ENCODE results near the gene FHOD1. TPM values are rescaled to one million over a fixed set of nuclear protein-coding genes. Genes with fewer than 3 reads are reported as not detected.

FHOD1 gene
- polyA plus RNA-seq, 1 of the 3 experiments (the other 2 are of a cell fraction), result 70.9 TPM

- H3K9me2 ChIP-seq, result no peaks in the 10 kb centered on the region
- no peak overlapping the region for H3K4me3 ChIP-seq (ENCODE audit: low read depth in 2 of 2, low read length in 1 of 2)
- ChIA-PET CTCF (interaction anchor here (1.1 to 2.5 kb wide), 14 partner anchors 8 to 244 kb away, joined by 3 to 8 read pairs (median 4); partner anchors contain the start of genes B3GNT9, CES3, EXOC3L1 and KCTD19), POLR2A (interaction anchor here (0.6 to 1.7 kb wide), 7 partner anchors 9 to 236 kb away, joined by 3 to 8 read pairs (median 4); partner anchors contain the start of gene SLC9A5)
- no peak overlapping the region for H3K9ac ChIP-seq
- no peak overlapping the region for H2AFZ ChIP-seq (ENCODE audit: low read depth)
- no peaks in the 10 kb centered on the region for H3K27me3 ChIP-seq (ENCODE audit: insufficient read depth)
- 87% methylated on average over 6 of the region's 6 CpGs for WGBS (ENCODE audit: low lambda C conversion rate)
- H3K79me2 ChIP-seq (ENCODE audit: insufficient read depth), result peaks cover 40% of the 10 kb centered on the region
- H3K9me3 ChIP-seq, result no peaks in the 10 kb centered on the region
- H3K4me2 ChIP-seq, result no peak overlapping the region
- H4K20me1 ChIP-seq (ENCODE audit: insufficient read depth), result peaks cover 16% of the 10 kb centered on the region
- no peak for DNase-seq
- H3K27ac ChIP-seq (ENCODE audit: low read depth in 2 of 2, low read length in 1 of 2), result no peak overlapping the region; a peak in 1 of 4 replicates
- TF ChIP-seq TCF12 (IDR thresholded peaks at IDR 0.05) (no peak), MXI1 (IDR thresholded peaks at IDR 0.05; ENCODE audit: low read depth, low read length) (no peak)
- H3K36me3 ChIP-seq (replicated peaks in 1 of 2; ENCODE audit: control insufficient read depth in 1 of 2, insufficient read depth in 2 of 2, low read length in 1 of 2), result peaks cover 34 to 83% of the 10 kb centered on the region in 2 experiments
- H3K4me1 ChIP-seq (ENCODE audit: control insufficient read depth in 1 of 2, insufficient read depth in 2 of 2, low read depth in 1 of 2, low read length in 1 of 2), result peaks cover 8 to 19% of the 10 kb centered on the region in 2 experiments; a peak in 3 of 4 replicates
- H3F3A ChIP-seq (replicated peaks; ENCODE audit: insufficient read depth), result peaks cover 31% of the 10 kb centered on the region
Observed at GRCh38 chr16:67197704-67198103, 49.6 kb downstream of the FHOD1 start.

- H3K9ac ChIP-seq, result no peak overlapping the region
- no peak overlapping the region for H3K4me3 ChIP-seq (ENCODE audit: low read depth in 2 of 2, low read length in 1 of 2)
- peaks cover 31% of the 10 kb centered on the region for H3F3A ChIP-seq (replicated peaks; ENCODE audit: insufficient read depth)
- TF ChIP-seq RAD21 (IDR thresholded peaks at IDR 0.05; ENCODE audit: low read length) (no peak), USF2 (IDR thresholded peaks at IDR 0.05; ENCODE audit: borderline replicate concordance, low read depth, low read length) (no peak), YY1 (IDR thresholded peaks at IDR 0.05; ENCODE audit: low read depth) (no peak), FOSL2 (IDR thresholded peaks at IDR 0.05; ENCODE audit: borderline replicate concordance, low read depth) (no peak), SIN3A (IDR thresholded peaks at IDR 0.05; ENCODE audit: borderline replicate concordance, low read depth, low read length) (no peak), SMC3 (IDR thresholded peaks at IDR 0.05; ENCODE audit: low read depth, low read length) (no peak), PBX3 (IDR thresholded peaks at IDR 0.05) (no peak), FOXM1 (IDR thresholded peaks at IDR 0.05; ENCODE audit: low read depth) (no peak), MXI1 (IDR thresholded peaks at IDR 0.05; ENCODE audit: low read depth, low read length) (no peak), EZH2phosphoT487 (IDR thresholded peaks at IDR 0.05; ENCODE audit: borderline replicate concordance, low read depth) (no peak), CHD2 (IDR thresholded peaks at IDR 0.05; ENCODE audit: low read length, partially characterized antibody) (no peak)
- H2AFZ ChIP-seq (ENCODE audit: low read depth), result no peak overlapping the region
- H3K27me3 ChIP-seq (ENCODE audit: insufficient read depth), result no peaks in the 10 kb centered on the region
- H3K4me2 ChIP-seq, result no peak overlapping the region
- H3K4me1 ChIP-seq (ENCODE audit: control insufficient read depth in 1 of 2, insufficient read depth in 2 of 2, low read depth in 1 of 2, low read length in 1 of 2), result peaks cover 8 to 20% of the 10 kb centered on the region in 2 experiments; a peak in 3 of 4 replicates
- DNase-seq, result no peak
- H3K36me3 ChIP-seq (replicated peaks in 1 of 2; ENCODE audit: control insufficient read depth in 1 of 2, insufficient read depth in 2 of 2, low read length in 1 of 2), result peaks cover 34 to 75% of the 10 kb centered on the region in 2 experiments
- H3K79me2 ChIP-seq (ENCODE audit: insufficient read depth), result peaks cover 48% of the 10 kb centered on the region
- CTCF ChIA-PET, result interaction anchor here (1.2 to 1.9 kb wide), 5 partner anchors 12 to 243 kb away, joined by 3 to 7 read pairs (median 6); partner anchors contain the start of gene TMEM208
- POLR2A ChIA-PET, result interaction anchor here (1.7 kb wide), 2 partner anchors 10 to 12 kb away, joined by 7 to 8 read pairs; no protein-coding TSS in a partner anchor
- no peak overlapping the region for H3K27ac ChIP-seq (ENCODE audit: low read depth in 2 of 2, low read length in 1 of 2)
- 100% methylated on average over 1 of the region's 1 CpG for WGBS (ENCODE audit: low lambda C conversion rate)
- no peaks in the 10 kb centered on the region for H3K9me3 ChIP-seq
- peaks cover 21% of the 10 kb centered on the region for H4K20me1 ChIP-seq (ENCODE audit: insufficient read depth)
- no peaks in the 10 kb centered on the region for H3K9me2 ChIP-seq
Observed at GRCh38 chr16:67196881-67197280, 50.4 kb downstream of the FHOD1 start.
